ENCODE measurements around the gene SDSL.

Gene SDSL

DNA sequence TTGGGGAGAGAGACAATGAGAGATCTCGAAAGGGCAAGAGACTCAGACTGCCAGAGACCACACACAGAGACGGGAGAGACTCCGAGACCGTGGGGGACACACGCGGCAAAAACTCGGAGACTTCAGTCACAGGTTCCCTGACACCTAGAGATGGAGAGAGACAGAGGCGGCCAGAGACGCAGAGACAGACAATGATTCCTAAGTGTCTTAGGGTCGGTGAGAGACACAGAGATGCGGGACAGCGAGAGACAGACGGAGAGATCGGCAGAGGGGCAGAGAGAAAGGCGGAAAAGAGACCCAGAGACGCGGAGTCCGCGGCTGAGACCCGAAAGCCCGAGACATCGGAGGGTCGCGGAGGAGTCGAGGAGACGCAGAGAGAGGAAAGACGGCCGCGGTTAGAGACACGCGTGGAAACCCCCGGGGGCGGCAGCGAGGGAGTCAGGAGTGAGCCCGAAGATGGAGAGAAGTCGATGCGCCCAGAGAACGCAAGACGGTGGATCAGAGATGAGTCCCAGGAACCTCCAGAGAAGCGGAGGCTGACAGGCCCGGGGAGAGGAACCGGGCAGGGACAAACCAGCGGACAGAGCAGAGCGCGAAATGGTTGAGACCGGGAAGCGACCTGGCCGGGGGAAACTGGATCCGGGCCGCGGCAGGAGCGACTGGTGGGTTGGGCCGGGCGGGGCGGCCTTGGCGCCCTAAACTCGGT is 41.7 kb downstream of the SDSL start:
- Histone ChIP-seq H3K4me1 (ENCODE audit: control insufficient read depth, insufficient read depth, low read length, poor library complexity, severe bottlenecking) (peaks cover 13% of the 10 kb centered on the region), H3K27ac (ENCODE audit: low read depth, low read length, severe bottlenecking) (no peak overlapping the region), H3K36me3 (ENCODE audit: control insufficient read depth, insufficient read depth, low read length) (no peaks in the 10 kb centered on the region), H3K4me3 (ENCODE audit: extremely low read depth, insufficient read depth, low read length, poor library complexity, severe bottlenecking) (no peak overlapping the region), H3K9me3 (ENCODE audit: control insufficient read depth, low read length) (no peaks in the 10 kb centered on the region)
- WGBS, 2 experiments (ENCODE audit: insufficient coverage in 2 of 2) = 2 to 3% methylated on average over 48 to 56 of the region's 57 CpGs

DNA sequence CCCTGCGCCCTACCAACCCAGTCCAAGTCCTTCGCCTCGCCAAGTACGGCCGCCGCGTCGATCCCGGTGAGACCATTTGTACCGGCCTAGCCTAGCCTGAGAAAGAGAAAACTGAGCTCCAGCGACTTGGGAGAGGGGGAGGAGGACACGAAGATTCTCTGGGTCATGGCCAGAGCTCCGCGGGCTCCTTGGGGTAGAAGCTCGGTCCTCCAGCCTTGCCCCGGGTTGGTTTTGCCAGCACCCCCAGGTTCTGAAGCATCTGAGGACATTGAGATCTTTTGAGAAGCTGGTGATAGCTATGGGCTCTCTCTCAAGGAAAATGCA is 42.2 kb downstream of the SDSL start:
- H3K27ac ChIP-seq (ENCODE audit: low read depth, low read length, severe bottlenecking) = no peak overlapping the region
- no peak overlapping the region for H3K4me3 ChIP-seq (ENCODE audit: extremely low read depth, insufficient read depth, low read length, poor library complexity, severe bottlenecking)
- WGBS, 2 experiments (ENCODE audit: insufficient coverage in 2 of 2) = 1 to 3% methylated on average over 14 to 15 of the region's 16 CpGs
- no peaks in the 10 kb centered on the region for H3K9me3 ChIP-seq (ENCODE audit: control insufficient read depth, low read length)
- H3K36me3 ChIP-seq (ENCODE audit: control insufficient read depth, insufficient read depth, low read length) = no peaks in the 10 kb centered on the region
- peaks cover 13% of the 10 kb centered on the region for H3K4me1 ChIP-seq (ENCODE audit: control insufficient read depth, insufficient read depth, low read length, poor library complexity, severe bottlenecking)

DNA sequence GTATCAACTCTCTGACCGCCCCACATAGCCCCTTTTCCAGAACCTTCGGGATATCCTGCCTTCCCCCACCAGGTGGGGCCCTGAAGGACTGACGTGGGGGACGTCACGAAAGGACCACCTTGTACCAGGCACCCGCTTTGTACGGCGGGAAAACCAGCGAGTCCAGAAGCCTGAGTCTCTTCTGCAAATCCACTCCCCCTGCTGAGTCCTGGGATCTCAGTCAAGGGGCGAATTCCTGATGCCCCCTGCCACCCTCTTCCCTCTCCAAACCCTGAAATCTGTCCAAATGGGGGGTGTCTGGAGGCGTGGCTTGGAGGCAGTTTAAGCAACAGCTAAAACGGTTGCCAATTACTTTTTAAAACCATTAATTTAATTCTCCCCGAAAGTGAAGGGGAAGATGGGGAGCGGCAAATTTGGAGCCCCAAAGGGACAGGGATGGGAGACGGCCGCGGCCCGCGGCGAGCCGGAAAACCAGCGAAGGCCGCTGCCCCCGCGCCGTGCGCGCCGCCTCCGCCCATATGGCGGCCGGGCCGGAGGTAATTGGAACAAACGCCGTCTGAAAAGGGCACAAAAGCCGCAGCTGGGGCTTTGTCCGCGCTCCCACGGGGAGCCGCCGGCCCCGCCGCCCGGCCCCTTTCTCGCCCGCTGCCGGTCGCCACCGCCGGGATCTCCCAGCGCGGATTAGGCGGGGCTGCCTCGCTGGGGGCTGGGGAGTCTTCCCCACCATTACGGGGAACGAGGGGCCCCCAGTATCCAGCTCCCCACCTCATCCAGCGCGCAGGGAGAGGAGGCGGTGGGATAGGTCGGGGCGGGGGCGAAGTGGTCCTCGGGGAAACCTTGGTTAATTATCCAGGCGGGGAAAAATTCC is 42.9 kb downstream of the SDSL start:
- H3K27ac ChIP-seq (ENCODE audit: low read depth, low read length, severe bottlenecking) = no peak overlapping the region
- no peaks in the 10 kb centered on the region for H3K9me3 ChIP-seq (ENCODE audit: control insufficient read depth, low read length)
- 0 to 1% methylated on average over 42 to 49 of the region's 64 CpGs for WGBS, 2 experiments (ENCODE audit: insufficient coverage in 2 of 2)
- H3K36me3 ChIP-seq (ENCODE audit: control insufficient read depth, insufficient read depth, low read length) = no peaks in the 10 kb centered on the region
- peaks cover 13% of the 10 kb centered on the region for H3K4me1 ChIP-seq (ENCODE audit: control insufficient read depth, insufficient read depth, low read length, poor library complexity, severe bottlenecking)
- peak overlapping the region; percentile 5 for H3K4me3 ChIP-seq (ENCODE audit: extremely low read depth, insufficient read depth, low read length, poor library complexity, severe bottlenecking)

- peaks cover 13% of the 10 kb centered on the region for H3K4me1 ChIP-seq (ENCODE audit: control insufficient read depth, insufficient read depth, low read length, poor library complexity, severe bottlenecking)
- H3K36me3 ChIP-seq (ENCODE audit: control insufficient read depth, insufficient read depth, low read length) = no peaks in the 10 kb centered on the region
- H3K4me3 ChIP-seq (ENCODE audit: extremely low read depth, insufficient read depth, low read length, poor library complexity, severe bottlenecking) = no peak overlapping the region
- 3% methylated on average over 8 to 10 of the region's 13 CpGs for WGBS, 2 experiments (ENCODE audit: insufficient coverage in 2 of 2)
- H3K27ac ChIP-seq (ENCODE audit: low read depth, low read length, severe bottlenecking) = no peak overlapping the region
- no peaks in the 10 kb centered on the region for H3K9me3 ChIP-seq (ENCODE audit: control insufficient read depth, low read length)
Measured at GRCh38 chr12:113465808-113466453, 43.8 kb downstream of the SDSL start.

GRCh38 chr12:113466454-113467141 is 44.4 kb downstream of the SDSL start:
- no peak overlapping the region for H3K27ac ChIP-seq (ENCODE audit: low read depth, low read length, severe bottlenecking)
- peak overlapping the region; percentile 21 for H3K4me3 ChIP-seq (ENCODE audit: extremely low read depth, insufficient read depth, low read length, poor library complexity, severe bottlenecking)
- peaks cover 17% of the 10 kb centered on the region for H3K4me1 ChIP-seq (ENCODE audit: control insufficient read depth, insufficient read depth, low read length, poor library complexity, severe bottlenecking)
- WGBS, 2 experiments (ENCODE audit: insufficient coverage in 2 of 2) = 12 to 15% methylated on average over 20 to 26 of the region's 26 CpGs
- no peaks in the 10 kb centered on the region for H3K9me3 ChIP-seq (ENCODE audit: control insufficient read depth, low read length)
- H3K36me3 ChIP-seq (ENCODE audit: control insufficient read depth, insufficient read depth, low read length) = no peaks in the 10 kb centered on the region

DNA sequence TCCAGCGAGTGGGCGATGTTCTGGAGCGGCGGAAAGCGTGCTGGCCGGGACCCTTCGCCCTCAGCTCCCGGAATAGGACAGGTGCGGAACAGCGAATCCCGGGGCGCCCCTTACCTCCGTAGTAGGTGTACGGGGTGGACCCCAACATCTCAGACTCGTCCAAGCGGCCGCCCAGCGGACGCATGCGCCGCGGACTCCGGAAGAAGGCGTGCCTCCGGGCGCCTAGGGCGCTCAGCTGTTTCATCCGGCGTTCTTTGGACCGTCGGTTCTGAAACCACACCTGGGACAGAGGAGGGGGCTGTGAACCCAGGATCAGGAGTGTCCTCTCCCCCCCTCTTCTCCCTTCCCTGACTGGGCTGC is 44.9 kb downstream of the SDSL start:
- Histone ChIP-seq H3K9me3 (ENCODE audit: control insufficient read depth, low read length) (no peaks in the 10 kb centered on the region), H3K4me1 (ENCODE audit: control insufficient read depth, insufficient read depth, low read length, poor library complexity, severe bottlenecking) (peaks cover 17% of the 10 kb centered on the region), H3K4me3 (ENCODE audit: extremely low read depth, insufficient read depth, low read length, poor library complexity, severe bottlenecking) (peak overlapping the region; percentile 21), H3K27ac (ENCODE audit: low read depth, low read length, severe bottlenecking) (no peak overlapping the region), H3K36me3 (ENCODE audit: control insufficient read depth, insufficient read depth, low read length) (no peaks in the 10 kb centered on the region)
- WGBS, 2 experiments (ENCODE audit: insufficient coverage in 2 of 2) = 4 to 17% methylated on average over 25 to 28 of the region's 31 CpGs

DNA sequence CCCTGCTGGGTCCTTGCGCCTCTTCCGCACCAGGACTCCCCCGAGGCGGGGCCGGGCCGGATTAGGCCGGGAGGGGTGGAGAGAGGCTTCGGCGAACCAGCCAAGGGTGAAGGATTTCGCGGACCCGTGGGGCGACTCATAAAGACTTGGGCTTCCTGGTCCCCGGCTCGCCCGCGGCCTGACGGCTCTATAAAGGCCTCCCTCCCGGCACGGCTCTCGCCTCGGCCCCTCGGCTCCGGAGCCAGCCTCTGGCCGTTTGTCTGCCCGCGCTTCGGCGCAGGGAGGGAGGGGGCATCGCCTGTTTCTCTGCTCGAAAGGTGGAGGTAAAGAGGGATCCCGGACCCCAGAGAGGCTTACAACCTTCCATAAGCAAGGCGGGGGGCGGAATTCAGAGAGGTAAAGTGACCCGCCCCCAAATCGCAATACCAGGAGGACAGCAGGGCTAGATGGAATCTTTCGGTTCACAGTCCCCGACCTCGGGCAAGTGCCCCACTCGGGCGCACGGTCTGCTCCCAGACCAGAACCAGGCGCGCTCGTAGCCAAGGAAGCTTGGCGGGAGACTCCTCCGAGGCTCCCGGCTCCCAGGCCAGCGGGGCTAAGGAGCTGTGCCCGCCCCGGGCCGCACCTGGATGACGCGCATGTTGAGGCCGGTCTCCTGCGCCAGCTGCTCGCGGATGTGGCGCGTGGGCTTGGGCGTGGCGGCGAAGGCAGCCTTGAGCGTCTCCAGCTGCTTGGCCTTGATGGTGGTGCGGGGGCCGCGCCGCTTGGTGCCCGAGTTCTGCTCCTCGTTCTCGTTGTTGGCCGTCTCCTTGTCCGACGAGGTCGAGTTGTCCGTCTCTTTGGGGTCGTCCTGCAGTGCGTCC is 45.6 kb downstream of the SDSL start:
- Histone ChIP-seq H3K4me1 (ENCODE audit: control insufficient read depth, insufficient read depth, low read length, poor library complexity, severe bottlenecking) (peaks cover 17% of the 10 kb centered on the region), H3K4me3 (ENCODE audit: extremely low read depth, insufficient read depth, low read length, poor library complexity, severe bottlenecking) (peak overlapping the region; percentile 21), H3K36me3 (ENCODE audit: control insufficient read depth, insufficient read depth, low read length) (no peaks in the 10 kb centered on the region), H3K27ac (ENCODE audit: low read depth, low read length, severe bottlenecking) (no peak overlapping the region), H3K9me3 (ENCODE audit: control insufficient read depth, low read length) (no peaks in the 10 kb centered on the region)
- 1 to 2% methylated on average over 68 to 71 of the region's 78 CpGs for WGBS, 2 experiments (ENCODE audit: insufficient coverage in 2 of 2)

DNA sequence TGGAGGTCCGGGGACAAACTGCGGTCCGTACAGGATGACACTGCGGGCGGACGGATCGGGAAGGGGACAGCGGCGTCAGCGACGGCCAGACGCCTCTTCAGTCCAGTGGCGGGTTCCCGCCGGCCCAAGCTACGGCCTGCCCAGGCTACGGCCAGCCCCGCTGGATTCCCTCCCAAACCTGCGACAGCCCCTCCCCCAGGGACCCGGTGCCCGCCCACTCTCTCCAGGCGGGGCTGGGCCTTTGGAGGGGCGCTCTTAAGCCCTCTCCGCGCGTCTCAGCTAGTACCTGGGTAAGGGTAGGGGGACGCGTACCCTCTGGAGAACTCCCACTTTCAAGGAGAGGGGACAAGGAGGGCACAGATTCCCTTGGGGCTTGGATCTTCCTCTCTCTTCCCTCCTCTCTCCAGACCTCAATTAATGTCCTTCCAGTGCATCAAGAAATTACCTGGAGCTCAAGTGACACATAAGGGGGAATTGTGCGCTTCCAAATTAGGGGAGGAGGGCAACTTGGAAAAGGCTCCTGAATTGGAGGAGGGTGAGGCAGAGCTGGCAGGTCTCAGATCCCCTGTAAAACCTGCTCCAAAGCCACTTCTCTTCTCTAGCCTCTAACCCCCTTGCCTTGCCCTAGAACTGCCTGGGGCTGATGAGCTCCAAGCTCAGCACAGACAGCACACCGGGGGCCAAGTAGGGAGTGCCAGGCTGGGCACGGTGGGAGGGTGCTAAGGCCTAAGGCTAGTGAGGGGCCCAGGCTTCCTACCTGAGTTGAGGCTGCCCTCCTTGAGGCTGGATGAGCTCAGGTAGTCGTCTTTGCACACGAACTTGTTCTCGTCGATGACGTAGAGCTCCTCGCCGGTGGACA is 46.4 kb downstream of the SDSL start:
- 1 to 3% methylated on average over 27 to 29 of the region's 38 CpGs for WGBS, 2 experiments (ENCODE audit: insufficient coverage in 2 of 2)
- Histone ChIP-seq H3K4me1 (ENCODE audit: control insufficient read depth, insufficient read depth, low read length, poor library complexity, severe bottlenecking) (peaks cover 17% of the 10 kb centered on the region), H3K9me3 (ENCODE audit: control insufficient read depth, low read length) (no peaks in the 10 kb centered on the region), H3K36me3 (ENCODE audit: control insufficient read depth, insufficient read depth, low read length) (no peaks in the 10 kb centered on the region), H3K4me3 (ENCODE audit: extremely low read depth, insufficient read depth, low read length, poor library complexity, severe bottlenecking) (no peak overlapping the region), H3K27ac (ENCODE audit: low read depth, low read length, severe bottlenecking) (no peak overlapping the region)

DNA sequence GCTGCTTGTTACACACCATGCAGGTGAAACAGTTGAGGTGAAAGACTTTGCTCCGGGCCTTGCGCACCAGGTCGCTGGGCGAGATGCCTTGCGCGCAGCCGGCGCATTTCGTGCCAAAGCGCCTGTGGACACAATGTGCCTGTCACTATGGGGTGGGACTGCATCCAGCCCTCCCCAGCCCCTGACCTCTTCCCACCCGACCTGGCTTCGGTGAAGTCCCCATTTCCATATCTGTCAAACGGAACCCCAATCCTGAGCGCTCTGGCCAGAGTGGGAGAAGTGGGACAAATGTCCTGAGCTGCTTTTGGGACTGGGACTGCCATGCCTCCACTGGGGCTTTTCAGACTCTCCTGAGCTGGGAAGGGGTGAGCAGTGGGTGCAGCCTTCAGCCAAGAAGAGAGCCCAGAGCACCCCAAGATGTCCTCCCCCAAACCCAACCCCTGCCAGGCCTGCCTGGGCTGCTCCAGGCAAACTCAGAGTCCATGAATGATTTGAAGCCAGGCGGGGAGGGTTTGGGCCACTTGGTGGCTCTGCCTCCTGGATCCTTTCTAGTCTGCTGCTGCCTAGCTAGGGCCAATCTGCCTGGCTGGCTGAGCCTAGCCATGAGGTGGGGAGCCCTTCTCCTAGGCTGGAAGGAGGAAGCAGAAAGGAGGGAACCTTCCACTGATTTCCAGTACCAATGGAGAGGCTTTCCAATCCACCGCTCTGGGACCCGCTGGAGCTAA is 47.2 kb downstream of the SDSL start:
- Histone ChIP-seq H3K27ac (ENCODE audit: low read depth, low read length, severe bottlenecking) (no peak overlapping the region), H3K4me3 (ENCODE audit: extremely low read depth, insufficient read depth, low read length, poor library complexity, severe bottlenecking) (no peak overlapping the region), H3K9me3 (ENCODE audit: control insufficient read depth, low read length) (no peaks in the 10 kb centered on the region), H3K4me1 (ENCODE audit: control insufficient read depth, insufficient read depth, low read length, poor library complexity, severe bottlenecking) (peaks cover 10% of the 10 kb centered on the region), H3K36me3 (ENCODE audit: control insufficient read depth, insufficient read depth, low read length) (no peaks in the 10 kb centered on the region)
- 2 to 17% methylated on average over 5 to 16 of the region's 17 CpGs for WGBS, 2 experiments (ENCODE audit: insufficient coverage in 2 of 2)

Data from mesodermal cell (in vitro differentiated cells).